GM21390 (cell line): ENCODE data around the gene SPATS1.

Experiments used
- ATAC-seq: cut with Tn5 transposase; IDR thresholded peaks from one replicate; pipeline ENCODE4 v1.9.1; 2021; ENCODE audit not compliant: unreplicated experiment

The SPATS1 gene

GRCh38 chr6:44342489-44342888, at the start of gene SPATS1:
Gene SPATS1, plus strand, starts transcription at chr6:44342650. Its CDS starts 446 bp downstream, at chr6:44343096.
- no peak for ATAC-seq

- no peak for ATAC-seq
Measured at GRCh38 chr6:44292661-44293365, 49.6 kb upstream of the SPATS1 start.

- no peak for ATAC-seq
Measured at GRCh38 chr6:44294832-44295791, 47.3 kb upstream of the SPATS1 start.

DNA sequence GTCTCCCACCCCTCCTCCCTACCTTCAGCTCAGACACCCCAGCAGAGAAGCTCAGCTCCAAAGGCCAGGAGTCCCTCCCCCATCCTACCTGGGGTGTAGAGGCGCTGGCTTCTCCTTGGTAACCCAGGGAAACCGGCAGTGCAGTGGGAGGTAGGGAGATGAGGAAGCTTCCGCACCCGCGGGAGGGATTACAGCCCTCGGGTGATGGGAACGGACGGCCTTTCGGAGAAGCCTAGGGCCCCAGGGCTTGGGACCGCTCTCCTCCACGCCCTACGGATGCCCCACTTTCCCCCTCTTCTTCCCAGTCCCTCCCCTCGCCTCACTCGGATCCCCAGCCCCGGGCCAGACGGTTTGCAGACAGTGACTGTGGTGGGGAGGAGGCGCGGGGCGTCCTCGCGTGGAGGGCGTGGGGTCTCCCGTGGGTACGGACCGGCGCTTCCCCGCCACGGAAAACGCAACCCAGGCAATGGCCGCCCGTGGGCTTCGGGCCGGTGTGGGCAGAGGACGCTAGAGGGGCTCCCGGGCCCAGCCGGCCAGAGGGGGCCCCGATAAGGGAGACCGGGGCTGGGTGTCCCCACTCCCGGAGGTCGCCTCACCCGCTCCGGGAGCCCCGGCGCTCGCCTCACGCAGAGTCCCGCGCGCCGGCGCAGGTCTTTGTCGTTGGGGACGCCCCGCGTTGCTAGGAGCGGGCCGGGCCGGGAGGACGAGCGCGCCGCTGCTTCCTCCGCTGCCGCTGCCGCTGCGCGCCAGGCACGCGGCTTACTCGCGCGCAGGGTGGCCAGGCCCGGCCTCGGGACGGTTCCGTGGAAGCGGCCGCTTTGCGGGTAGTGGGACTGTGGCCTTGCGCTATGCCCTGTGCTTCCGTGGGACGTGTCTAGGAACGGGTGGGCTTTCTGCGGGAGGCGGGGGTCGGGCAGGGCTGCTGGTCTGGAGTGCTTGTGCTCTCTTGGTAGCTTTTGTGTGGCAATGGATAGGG, 45.1 kb upstream of the SPATS1 start:
- no peak for ATAC-seq

DNA sequence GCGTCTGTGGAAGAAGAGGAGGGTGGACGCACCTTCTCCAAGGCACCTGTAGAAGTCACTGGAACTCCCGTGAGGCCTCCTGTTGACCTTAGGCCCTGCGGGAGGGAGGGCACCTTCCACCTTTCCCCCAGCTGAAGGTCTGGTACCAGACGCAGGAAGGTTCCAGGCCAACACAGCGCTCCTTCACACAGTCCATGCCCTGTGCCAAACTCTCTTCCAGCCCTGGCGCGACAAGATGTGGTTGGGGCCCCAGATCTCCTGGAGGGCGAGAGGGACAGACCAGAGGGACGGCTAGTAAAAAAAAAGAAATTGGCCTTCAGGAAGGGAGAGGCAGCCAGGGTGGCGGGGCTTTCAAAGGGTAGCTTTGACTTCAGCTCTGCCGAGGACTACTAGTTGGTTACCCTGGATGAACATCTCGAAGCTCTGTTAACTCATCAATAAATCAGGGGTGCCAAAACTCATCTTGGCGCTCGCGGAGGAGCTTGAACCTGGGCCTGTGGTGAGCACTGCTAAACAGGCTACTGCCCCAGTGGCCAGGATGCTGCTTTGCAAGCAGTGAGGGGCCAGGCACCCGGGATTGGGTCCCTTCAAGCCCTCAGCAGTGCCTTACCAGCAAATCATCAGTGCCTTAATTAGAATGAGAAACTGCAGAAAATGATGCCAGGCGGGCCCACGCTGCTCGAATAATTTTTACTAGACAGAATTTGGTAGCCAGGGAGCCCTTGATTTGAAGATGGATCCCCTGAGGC, 44.2 kb upstream of the SPATS1 start:
- ATAC-seq: no peak

- ATAC-seq: no peak
Measured at GRCh38 chr6:44298864-44299263, 43.6 kb upstream of the SPATS1 start.

DNA sequence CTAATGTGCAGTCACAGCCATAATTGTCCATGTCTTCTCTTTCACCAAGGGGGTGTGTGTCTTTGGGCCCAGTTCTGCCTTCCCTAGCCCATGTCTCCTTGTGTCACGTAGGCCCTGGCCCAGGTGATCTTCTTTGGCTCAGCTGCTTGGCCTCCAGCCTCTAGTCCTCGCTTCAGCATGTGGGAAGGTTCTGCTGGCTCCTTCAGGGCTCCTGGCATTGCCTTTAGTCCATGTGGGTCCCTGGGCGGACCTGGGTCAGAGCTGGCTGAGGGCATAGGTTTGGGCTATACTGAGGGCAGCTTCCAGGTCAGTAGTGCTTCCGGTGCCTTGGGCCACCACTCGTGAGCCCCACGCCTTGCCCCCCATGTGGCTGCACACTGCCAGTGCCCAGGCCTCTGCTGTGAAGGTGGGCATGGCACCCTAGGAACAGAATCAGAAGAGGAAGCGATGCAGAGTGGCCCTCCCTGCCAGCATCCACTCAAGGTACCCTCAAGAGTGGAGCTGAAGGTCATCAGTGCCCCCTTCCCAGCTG, 42.1 kb upstream of the SPATS1 start:
- ATAC-seq: no peak

GRCh38 chr6:44301106-44301505, 41.3 kb upstream of the SPATS1 start:
- no peak for ATAC-seq

DNA sequence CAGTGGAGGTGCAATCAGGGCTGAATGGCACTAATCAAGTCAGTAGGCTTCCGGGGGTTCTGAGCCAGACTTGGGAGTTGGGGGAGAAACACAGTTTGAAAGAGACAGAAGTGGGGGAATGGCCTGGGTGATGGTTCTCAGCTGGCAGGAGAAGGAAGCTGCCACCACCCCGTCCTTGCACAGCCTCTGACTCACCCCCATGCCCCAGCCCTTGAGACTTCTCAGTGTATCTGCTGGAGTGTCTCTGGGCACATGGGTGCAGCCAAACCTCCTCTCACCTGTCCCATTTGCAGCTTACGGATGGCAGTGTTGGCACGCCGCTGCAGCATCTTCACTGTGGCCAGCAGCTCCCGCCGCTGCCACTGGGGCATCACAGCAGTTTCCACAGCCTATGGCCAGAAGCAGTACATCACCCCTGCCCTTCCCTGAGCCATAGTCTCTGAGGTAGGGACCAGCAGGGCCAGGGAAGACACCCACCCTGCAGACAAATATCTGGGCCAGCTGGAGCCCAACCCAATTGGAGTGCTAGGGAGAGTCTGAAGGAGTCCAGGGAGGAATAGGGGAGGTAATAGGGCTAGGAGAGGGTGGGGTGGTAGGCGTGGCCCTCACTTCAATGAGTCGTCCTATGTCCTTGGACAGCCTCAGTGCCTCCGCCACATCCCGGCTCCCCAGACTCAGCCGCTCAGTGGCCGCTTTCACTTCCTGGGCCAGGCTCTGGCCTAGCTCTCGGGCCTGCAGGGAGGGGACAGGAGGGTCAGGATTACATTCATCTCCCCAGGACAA, 40.5 kb upstream of the SPATS1 start:
- ATAC-seq: no peak

DNA sequence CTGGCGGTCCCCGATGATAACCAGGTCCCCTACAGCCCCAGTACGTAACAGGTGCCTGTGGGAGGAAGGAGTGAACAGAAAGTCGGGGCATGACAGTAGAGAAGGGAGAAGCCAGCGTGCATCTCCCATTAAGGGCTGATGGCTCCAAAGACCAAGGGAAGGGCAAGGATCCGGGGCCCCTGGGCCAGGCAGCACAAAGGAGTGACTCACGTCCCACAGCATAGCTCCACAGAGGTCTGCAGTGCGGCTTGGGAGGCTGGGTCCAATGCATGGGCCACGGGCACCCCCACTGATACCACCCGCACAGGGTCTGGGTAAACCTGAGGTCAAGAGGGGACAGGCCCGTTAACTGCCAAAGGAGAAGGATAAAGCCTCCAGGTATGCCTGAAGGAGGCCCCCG, 39.6 kb upstream of the SPATS1 start:
- ATAC-seq: no peak

- ATAC-seq: no peak
Measured at GRCh38 chr6:44303842-44304241, 38.6 kb upstream of the SPATS1 start.

DNA sequence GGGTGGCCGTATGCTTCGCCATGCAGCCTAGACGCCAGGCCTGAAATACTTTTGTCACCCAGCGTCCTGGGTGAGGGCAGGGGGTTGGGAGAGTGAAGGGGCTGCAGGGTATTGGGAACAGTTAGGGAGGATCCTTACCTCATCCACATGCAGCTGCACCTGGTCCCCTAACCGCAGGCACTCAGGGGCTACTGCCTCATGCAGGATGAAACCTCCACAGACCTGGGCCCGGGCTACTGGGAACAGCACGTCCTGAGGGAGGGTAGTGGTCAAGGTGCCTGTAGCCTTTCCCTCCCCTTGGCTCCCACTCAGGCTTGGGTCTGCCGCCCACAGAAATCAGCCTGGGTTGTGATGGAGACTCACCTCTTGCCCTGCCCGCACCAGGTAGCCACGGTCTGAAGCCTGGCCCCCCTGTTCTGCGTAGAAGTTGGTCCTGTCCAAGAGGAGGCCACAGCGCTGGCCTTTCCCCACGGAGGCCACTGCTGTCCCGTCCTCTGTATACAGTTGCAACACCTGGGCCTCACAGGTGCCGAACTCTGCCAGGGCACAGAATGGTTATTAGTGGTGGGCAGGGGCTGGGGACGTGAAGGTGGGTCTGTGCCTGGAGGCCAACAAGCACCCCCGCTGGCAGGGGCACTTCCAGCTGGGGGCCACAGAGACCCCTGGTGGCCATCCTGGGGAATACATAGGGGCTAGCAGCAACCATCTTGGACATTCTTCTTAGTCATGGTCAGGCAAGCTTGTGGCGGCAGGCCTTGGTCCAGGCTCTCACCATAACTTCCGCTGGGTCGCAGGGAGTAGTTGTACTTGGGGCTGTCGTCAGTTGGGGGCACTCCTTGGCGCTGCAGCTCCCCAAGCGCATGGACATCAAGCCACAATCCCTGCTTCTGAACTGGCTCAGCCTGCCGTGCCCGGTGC, 37.9 kb upstream of the SPATS1 start:
- no peak for ATAC-seq

DNA sequence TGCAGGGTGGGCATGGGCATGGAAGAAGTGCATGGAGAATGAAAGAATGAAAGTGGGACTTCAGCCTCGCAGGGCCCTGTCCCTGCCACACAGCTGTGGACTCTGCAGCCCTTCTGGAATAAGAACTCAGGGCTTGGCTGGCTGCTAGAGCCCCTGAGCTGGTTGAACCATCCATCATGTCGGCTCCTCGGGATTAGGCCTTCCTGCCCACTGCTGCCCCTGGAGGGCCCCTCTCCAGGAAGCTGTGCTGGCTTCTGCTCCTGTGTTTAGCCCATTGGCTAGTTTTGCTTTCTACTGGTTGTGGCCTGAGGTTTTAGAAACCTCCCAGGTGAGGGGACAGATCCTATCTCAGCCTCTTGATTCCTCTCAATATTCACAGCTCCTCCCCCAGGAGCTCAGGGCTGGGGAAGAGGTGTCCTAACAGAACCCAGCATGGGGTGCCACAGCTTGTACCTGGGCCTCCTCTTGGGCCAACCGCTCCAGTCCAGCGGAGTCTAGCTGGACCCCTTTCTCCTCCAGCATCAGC, 37.2 kb upstream of the SPATS1 start:
- ATAC-seq: no peak

GRCh38 chr6:44306710-44307109, 35.7 kb upstream of the SPATS1 start:
- no peak for ATAC-seq

DNA sequence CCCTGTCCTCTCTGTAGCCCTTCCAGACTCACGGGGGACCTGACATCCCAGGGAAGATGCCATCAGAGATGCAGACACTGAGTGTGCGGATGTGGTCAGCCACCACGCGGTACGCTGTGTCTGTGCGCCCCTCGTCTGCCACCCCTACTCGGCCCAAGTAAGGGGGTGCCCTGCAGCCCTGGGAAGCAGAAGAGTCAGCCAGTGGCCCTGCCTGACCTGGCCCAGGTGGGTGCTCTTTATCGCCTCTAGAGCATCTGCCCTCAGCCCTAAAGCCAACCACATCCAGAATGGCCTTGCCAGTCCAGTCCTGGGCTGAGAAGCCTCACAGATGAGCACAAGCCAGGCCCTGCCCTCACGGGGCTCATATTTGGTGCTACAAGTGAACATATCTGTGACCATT, 35.2 kb upstream of the SPATS1 start:
- ATAC-seq: no peak

- ATAC-seq: no peak
Measured at GRCh38 chr6:44309092-44309491, 33.4 kb upstream of the SPATS1 start.

- no peak for ATAC-seq
Measured at GRCh38 chr6:44309631-44310030, 32.8 kb upstream of the SPATS1 start.

GRCh38 chr6:44310241-44310640, 32.2 kb upstream of the SPATS1 start:
- ATAC-seq: no peak
